Measurements from ENCODE around the gene DPH2.
A peak's percentile ranks its signal among the peaks of the same experiment; 100 is the strongest.

The DPH2 gene

DNA sequence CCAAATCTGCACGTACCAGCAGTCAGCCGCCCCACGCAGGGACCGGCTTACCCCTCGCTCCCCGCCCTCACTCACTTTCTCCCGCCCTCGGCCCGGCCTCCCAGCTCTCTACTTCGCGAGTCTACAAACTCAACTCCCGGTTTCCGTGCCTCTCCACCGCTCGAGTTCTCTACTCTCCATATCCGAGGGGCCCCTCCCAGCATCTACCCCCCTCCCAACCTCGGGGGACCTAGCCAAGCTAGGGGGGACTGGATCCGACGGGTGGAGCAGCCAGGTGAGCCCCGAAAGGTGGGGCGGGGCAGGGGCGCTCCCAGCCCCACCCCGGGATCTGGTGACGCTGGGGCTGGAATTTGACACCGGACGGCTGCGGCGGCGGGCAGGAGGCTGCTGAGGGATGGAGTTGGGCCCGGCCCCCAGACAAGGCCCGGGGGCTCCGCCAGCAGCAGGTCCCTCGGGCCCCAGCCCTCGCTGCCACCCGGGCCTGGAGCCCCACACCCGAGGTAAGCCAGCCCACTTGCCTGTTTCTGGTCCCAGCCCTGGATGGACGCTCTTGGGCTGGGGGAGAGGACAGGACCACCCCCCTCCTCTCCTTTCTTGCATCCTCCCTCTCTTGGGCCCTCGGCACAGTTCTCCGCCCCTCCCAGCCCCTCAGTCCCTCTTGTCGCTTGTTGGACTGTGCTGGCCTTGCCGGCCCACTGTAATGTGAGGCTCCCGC is 36.3 kb upstream of the DPH2 start, which contains the start of gene ARTN:
TSS of gene ARTN (plus strand) at position 416 of the 715 bp plus-strand sequence. CDS start 1,856 bp downstream, outside the sequence.
- no peaks in the 10 kb centered on the region for H4K20me1 ChIP-seq (ENCODE audit: insufficient read depth, low read length)
- H3K4me1 ChIP-seq (ENCODE audit: low read length): no peaks in the 10 kb centered on the region
- H2AFZ ChIP-seq (ENCODE audit: low read depth, low read length): 0 out of 2 replicates have a peak within 1 kb of the TSS, but pooled peaks have one; percentile 30
- H3K9ac ChIP-seq (ENCODE audit: low read length): no peak within 1 kb of the TSS
- no peaks in the 10 kb centered on the region for H3K79me2 ChIP-seq (ENCODE audit: low read length)
- no peaks in the 10 kb centered on the region for H3K9me3 ChIP-seq (ENCODE audit: insufficient read depth, low read length)
- H3K4me2 ChIP-seq (ENCODE audit: low read length): peak within 1 kb of the TSS; percentile 41
- peak within 1 kb of the TSS; percentile 26; the same call in 1 of the 2 replicates for H3K4me3 ChIP-seq (ENCODE audit: low read length)
- no peaks in the 10 kb centered on the region for H3K27me3 ChIP-seq (ENCODE audit: low read depth, low read length)
- H3K36me3 ChIP-seq (replicated peaks; ENCODE audit: low read depth, low read length): no peaks in the 10 kb centered on the region
- TF ChIP-seq, protein P1, sequence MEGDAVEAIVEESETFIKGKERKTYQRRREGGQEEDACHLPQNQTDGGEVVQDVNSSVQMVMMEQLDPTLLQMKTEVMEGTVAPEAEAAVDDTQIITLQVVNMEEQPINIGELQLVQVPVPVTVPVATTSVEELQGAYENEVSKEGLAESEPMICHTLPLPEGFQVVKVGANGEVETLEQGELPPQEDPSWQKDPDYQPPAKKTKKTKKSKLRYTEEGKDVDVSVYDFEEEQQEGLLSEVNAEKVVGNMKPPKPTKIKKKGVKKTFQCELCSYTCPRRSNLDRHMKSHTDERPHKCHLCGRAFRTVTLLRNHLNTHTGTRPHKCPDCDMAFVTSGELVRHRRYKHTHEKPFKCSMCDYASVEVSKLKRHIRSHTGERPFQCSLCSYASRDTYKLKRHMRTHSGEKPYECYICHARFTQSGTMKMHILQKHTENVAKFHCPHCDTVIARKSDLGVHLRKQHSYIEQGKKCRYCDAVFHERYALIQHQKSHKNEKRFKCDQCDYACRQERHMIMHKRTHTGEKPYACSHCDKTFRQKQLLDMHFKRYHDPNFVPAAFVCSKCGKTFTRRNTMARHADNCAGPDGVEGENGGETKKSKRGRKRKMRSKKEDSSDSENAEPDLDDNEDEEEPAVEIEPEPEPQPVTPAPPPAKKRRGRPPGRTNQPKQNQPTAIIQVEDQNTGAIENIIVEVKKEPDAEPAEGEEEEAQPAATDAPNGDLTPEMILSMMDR (IDR thresholded peaks at IDR 0.05; ENCODE audit: low read depth, low read length): no peak
- TF ChIP-seq EZH2phosphoT487 (IDR thresholded peaks at IDR 0.05; ENCODE audit: low read depth): no peak
- no peak within 1 kb of the TSS for H3K27ac ChIP-seq (ENCODE audit: low read length)

DNA sequence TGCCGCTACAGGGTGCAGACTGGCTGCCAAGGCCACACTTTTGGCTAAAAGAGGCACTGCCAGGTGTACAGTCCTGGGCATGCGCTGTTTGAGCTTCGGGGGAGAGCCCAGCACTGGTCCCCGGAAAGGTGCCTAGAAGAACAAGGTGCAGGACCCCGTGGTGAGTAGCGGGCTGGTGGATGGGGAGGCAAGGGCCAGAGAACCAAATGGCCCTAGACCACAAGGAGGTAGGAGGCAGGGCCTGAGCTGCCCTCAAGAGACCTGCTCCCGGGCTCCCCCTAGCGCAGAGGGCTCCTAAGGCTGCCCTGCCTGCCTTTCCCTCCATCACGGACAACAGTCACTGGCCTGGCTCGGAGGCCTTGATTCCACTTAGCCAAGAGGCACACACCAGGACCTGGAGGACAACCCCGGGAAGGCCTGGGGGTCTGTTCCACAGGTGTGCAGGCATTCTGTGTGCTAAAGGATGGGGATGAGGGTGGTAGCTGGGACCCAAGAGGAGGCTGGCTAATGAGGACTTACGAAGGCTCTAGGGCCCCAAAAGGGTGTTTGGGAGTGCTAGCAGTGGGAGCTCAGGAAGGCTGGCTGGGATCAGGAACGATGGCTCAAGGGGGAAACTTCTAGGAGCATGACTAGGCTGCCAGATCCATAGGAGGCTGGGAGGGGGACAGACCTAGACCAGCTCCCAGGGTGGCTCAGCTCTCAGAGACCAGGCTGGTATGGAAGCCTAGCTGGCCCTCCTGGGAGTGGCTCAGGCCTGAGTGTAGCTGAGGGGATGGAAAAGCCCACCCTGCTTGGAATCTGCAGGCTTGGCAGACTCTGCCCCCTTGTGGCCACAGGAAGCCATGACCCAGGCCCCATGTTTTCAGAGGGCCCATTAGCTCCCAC is 35.5 kb upstream of the DPH2 start:
- H3K79me2 ChIP-seq (ENCODE audit: low read length): no peaks in the 10 kb centered on the region
- H3K27me3 ChIP-seq (ENCODE audit: low read depth, low read length): no peaks in the 10 kb centered on the region
- peak overlapping the region; percentile 26; the same call in 1 of the 2 replicates for H3K4me3 ChIP-seq (ENCODE audit: low read length)
- no peaks in the 10 kb centered on the region for H3K4me1 ChIP-seq (ENCODE audit: low read length)
- no peaks in the 10 kb centered on the region for H3K36me3 ChIP-seq (replicated peaks; ENCODE audit: low read depth, low read length)
- no peak overlapping the region for H3K9ac ChIP-seq (ENCODE audit: low read length)
- 0 out of 2 replicates have a peak overlapping the region, but pooled peaks have one; percentile 30 for H2AFZ ChIP-seq (ENCODE audit: low read depth, low read length)
- H3K9me3 ChIP-seq (ENCODE audit: insufficient read depth, low read length): no peaks in the 10 kb centered on the region
- no peak for TF ChIP-seq EZH2phosphoT487 (IDR thresholded peaks at IDR 0.05; ENCODE audit: low read depth)
- TF ChIP-seq, protein P1 (IDR thresholded peaks at IDR 0.05; ENCODE audit: low read depth, low read length): peak; percentile 58
- peak overlapping the region; percentile 41 for H3K4me2 ChIP-seq (ENCODE audit: low read length)
- H4K20me1 ChIP-seq (ENCODE audit: insufficient read depth, low read length): no peaks in the 10 kb centered on the region
- H3K27ac ChIP-seq (ENCODE audit: low read length): no peak overlapping the region

DNA sequence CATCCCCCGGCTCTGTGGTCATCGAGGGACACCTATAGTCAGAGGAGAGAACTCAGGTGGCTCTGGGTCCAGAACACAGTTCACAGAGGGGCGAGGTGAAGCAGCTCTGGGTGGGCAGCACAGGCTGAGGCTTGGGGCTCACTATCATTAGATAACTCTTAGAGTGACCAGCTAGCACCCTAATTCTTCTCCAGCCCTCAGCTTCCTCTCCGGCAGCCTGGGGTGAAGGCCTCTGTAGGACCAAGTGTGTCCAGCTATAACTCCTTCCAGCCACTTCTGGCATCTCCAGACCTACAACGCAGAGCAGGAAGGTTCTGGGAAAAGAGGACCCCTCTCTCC is 34.9 kb upstream of the DPH2 start:
- Histone ChIP-seq H3K36me3 (replicated peaks; ENCODE audit: low read depth, low read length) (no peaks in the 10 kb centered on the region), H3K9ac (ENCODE audit: low read length) (no peak overlapping the region), H3K27ac (ENCODE audit: low read length) (no peak overlapping the region), H3K4me2 (ENCODE audit: low read length) (no peak overlapping the region), H3K4me3 (ENCODE audit: low read length) (no peak overlapping the region), H3K27me3 (ENCODE audit: low read depth, low read length) (no peaks in the 10 kb centered on the region), H3K4me1 (ENCODE audit: low read length) (no peaks in the 10 kb centered on the region), H2AFZ (ENCODE audit: low read depth, low read length) (no peak overlapping the region), H4K20me1 (ENCODE audit: insufficient read depth, low read length) (no peaks in the 10 kb centered on the region), H3K79me2 (ENCODE audit: low read length) (no peaks in the 10 kb centered on the region), H3K9me3 (ENCODE audit: insufficient read depth, low read length) (no peaks in the 10 kb centered on the region)
- TF ChIP-seq EZH2phosphoT487 (IDR thresholded peaks at IDR 0.05; ENCODE audit: low read depth): no peak
- TF ChIP-seq, protein P1 (IDR thresholded peaks at IDR 0.05; ENCODE audit: low read depth, low read length): no peak
